ENCODE data around the gene WIPF2.

The WIPF2 gene

DNA sequence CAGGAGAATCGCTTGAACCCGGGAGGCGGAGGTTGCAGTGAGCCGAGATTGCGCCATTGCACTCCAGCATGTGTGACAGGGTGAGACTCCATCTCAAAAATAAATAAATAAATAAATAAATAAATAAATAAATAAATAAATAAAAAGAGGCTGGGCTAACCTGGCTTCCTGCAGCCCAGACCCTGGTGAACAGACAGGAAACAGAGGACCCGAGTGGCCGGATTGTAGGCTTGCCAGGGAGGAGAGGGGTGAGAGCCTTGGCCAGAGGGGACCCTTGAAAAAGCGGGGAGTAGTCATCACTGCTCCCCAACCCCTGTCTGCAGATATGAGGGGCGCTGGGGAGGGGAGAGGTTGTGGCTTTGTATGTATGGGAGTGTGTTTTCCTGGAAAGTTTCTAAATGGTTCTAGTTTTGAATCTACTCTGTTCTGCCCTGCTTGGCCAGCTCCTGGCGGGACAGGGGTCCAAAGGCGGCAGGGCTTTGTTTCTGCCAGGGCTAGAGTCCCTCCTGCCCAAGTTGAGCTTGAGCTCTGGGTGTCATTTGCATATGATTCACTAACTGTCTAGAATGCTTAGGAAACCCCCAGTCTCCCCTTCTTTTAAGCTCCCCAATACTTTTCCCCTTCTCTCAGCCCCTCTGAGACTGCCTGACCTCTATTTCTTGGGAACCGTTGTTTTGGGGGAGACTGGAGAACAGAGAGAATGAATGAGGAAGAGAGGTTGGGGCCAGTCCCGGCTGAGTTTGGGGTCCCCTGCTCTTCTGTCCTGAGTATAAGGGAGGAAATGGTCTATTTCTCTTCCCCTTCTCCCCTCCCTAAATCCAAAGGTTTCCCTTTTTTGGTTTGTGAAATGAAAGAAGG, 106.3 kb downstream of the WIPF2 start:
- TF ChIP-seq, protein P1, sequence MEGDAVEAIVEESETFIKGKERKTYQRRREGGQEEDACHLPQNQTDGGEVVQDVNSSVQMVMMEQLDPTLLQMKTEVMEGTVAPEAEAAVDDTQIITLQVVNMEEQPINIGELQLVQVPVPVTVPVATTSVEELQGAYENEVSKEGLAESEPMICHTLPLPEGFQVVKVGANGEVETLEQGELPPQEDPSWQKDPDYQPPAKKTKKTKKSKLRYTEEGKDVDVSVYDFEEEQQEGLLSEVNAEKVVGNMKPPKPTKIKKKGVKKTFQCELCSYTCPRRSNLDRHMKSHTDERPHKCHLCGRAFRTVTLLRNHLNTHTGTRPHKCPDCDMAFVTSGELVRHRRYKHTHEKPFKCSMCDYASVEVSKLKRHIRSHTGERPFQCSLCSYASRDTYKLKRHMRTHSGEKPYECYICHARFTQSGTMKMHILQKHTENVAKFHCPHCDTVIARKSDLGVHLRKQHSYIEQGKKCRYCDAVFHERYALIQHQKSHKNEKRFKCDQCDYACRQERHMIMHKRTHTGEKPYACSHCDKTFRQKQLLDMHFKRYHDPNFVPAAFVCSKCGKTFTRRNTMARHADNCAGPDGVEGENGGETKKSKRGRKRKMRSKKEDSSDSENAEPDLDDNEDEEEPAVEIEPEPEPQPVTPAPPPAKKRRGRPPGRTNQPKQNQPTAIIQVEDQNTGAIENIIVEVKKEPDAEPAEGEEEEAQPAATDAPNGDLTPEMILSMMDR (IDR thresholded peaks at IDR 0.05; ENCODE audit: low read length, missing control alignments): no peak
- no peak overlapping the region for H3K4me3 ChIP-seq (replicated peaks; ENCODE audit: low read depth, low read length)
- no peak for DNase-seq (ENCODE audit: low read depth)

DNA sequence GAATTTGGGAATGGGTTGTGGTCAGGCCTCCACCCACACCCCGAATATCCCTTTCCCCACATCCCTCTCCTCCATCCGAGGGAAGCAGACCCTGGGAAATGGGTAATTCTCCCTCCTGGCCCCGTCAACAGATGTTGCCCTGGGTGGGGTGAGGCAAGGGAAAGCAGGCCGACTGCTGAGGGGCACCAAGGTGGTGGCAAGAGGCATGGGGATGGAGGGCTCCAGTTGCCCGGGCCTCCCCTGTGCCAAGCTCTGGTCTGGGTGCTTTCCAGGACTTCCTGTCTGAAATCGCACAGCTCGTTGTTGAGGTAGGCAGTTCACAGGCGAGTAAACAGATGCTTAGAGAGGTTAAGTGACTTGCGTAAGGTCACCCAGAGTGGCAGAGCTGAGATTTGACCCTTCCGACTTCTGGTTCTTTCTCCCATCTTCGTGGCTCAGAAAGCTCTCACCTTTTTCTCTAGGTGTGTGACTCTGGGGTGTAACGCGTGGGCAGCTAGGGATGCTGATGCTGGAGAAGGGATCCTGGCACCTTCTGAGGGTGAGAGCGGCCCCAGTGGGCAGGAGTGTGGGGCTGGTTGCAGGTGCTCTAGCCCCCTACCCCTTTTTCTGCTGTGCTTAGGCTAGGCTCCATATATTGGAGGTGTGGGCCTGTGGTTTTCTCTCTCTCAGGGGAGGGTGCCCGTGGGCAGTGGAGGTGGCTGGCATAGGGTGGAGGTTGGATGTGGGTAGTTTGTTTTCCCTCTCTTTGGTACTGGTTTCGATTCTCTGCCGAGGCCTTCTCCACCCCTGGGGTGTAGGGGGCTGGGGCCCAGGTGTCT, 107.1 kb downstream of the WIPF2 start:
- no peak overlapping the region for H3K4me3 ChIP-seq (replicated peaks; ENCODE audit: low read depth, low read length)
- no peak for DNase-seq (ENCODE audit: low read depth)
- TF ChIP-seq, protein P1 (IDR thresholded peaks at IDR 0.05; ENCODE audit: low read length, missing control alignments): no peak

DNA sequence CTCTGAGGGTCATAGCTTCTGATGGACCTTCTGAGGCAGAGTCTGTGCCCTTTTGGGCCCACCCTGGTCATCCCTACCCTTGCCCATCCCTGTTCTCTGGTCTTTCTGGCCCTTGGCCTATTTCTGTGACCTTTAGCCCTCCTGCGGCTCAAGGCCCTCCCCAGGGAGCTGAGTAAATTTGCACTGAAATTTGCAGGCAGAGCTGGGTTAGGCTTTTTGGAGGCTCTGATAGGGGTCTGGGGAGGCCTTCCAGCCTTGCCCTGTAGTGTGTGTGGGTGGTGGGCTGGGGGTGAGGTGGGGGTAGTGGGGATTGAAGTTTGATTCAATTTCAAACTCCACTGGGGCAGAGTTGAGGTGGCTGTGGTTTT, 107.7 kb downstream of the WIPF2 start:
- TF ChIP-seq, protein P1 (IDR thresholded peaks at IDR 0.05; ENCODE audit: low read length, missing control alignments): no peak
- no peak overlapping the region for H3K4me3 ChIP-seq (replicated peaks; ENCODE audit: low read depth, low read length)
- DNase-seq (ENCODE audit: low read depth): no peak

DNA sequence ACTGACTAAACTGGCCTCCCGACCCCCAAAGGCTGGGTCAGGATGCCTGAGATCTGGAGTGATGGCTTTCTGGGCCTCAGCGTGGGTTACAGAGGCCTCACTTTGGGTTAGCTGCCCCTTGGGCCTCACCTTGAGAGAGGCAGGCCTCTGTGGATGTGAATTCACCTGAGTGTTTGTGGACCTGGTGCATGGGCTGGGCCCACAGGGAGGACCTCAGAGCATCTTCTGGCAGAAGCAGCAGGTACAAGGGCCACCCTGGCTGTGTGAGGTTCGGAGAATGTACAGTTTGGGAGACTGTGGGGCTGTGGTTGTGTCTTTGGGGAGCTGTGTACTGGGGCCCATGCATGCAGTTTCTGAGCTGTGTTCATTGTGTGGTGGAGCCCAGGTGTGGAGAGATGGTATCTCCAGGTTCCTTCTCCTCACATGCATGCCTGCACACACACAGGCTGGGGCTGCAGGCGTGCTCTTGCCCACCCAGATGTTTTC, 108.2 kb downstream of the WIPF2 start:
- DNase-seq (ENCODE audit: low read depth): no peak
- H3K4me3 ChIP-seq (replicated peaks; ENCODE audit: low read depth, low read length): no peak overlapping the region
- TF ChIP-seq, protein P1 (IDR thresholded peaks at IDR 0.05; ENCODE audit: low read length, missing control alignments): no peak

DNA sequence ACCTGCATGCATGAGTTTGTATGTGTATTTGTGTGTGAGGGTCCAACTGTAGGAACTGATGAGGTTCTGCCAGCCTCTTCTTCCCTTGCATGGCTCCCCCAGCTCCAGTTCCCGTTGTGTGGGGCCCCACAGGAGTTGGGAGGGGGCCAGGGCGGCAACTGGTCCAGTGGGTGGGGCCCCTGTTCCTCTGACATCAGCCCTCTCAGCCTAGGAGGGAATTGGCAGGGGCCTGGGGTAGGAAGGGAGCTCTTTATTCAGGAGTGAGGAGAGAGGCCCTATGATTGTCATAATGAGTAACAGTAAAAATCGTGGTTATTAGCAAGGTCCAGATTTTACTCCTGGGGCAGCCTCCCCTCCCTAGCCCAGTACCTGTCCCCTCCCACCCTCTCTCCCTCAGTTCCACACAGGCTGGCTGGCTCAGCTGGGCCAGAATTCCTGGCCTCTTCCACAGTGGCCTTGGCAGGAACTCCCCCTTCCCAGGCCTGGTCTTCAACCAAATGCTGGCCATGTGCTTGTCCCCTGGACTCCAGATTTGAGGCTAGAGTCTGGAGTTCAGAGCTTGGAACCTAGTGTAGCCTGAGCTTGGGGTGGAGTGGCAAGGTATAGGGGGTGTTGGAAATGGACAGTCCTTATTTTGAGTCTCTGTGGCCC, 108.8 kb downstream of the WIPF2 start:
- TF ChIP-seq, protein P1 (IDR thresholded peaks at IDR 0.05; ENCODE audit: low read length, missing control alignments): no peak
- no peak overlapping the region for H3K4me3 ChIP-seq (replicated peaks; ENCODE audit: low read depth, low read length)
- no peak for DNase-seq (ENCODE audit: low read depth)

DNA sequence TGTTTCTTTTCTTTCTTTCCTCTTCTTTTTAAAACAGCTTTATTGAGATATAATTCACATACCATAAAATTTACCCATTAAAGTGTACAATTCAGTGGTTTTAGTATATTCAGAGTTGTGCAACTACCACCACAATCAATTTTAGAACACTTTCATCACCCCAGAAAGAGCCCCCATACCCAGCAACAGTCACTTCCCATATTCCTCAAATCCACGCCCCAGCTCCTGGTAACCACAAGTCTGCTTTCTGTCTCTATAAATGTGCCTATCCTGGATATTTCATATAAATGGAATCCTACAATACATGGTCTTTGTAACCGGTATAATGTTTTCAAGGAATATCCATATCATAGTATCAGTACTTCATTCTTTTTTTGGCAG, 109.3 kb downstream of the WIPF2 start:
- H3K4me3 ChIP-seq (replicated peaks; ENCODE audit: low read depth, low read length): no peak overlapping the region
- no peak for DNase-seq (ENCODE audit: low read depth)
- TF ChIP-seq, protein P1 (IDR thresholded peaks at IDR 0.05; ENCODE audit: low read length, missing control alignments): no peak
